Upper lobe of left lung (tissue), 6 donors: ENCODE data around the gene TBC1D5. TPM values are rescaled to one million over a fixed set of nuclear protein-coding genes. Genes with fewer than 3 reads are reported as not detected.
"Not testable (repeated sequence)": the region's sequence is repeated elsewhere in the genome, so short reads cannot be mapped to it uniquely, and the experiment has no call there.

Experiments
- ATAC-seq, 2 donors: fragments of 200-7000 bp; cut with Tn5 transposase; one replicate each; pipeline ENCODE4 v1.9.1; 2022; ENCODE audit warnings: mild to moderate bottlenecking in 2 of 2, moderate library complexity in 2 of 2; ENCODE audit not compliant: low FRiP score in 2 of 2
- DNase-seq, 2 donors: peaks; one replicate each; pipeline ENCODE4 v3.0.0-alpha.2; 2019 to 2020
- H3K27ac ChIP-seq, 4 donors: fragments of 200-600 bp; sonication (generic); one replicate each; pipeline ENCODE4 v1.5.1; 2016 to 2019
- H3K27me3 ChIP-seq, 4 donors: fragments of 200-600 bp; sonication (generic); one replicate each; pipeline ENCODE4 v1.5.1; 2017 to 2019
- H3K36me3 ChIP-seq, 4 donors: fragments of 200-600 bp; sonication (generic); one replicate each; pipeline ENCODE4 v1.5.1; 2016 to 2019
- H3K4me1 ChIP-seq, 4 donors: fragments of 200-600 bp; sonication (generic); one replicate each; pipeline ENCODE4 v1.5.1; 2018 to 2019
- H3K4me3 ChIP-seq, 4 donors: fragments of 200-600 bp; sonication (generic); one replicate each; pipeline ENCODE4 v1.5.1; 2017 to 2019; ENCODE audit warnings: mild to moderate bottlenecking in 2 of 4, moderate library complexity in 1 of 4
- H3K9me3 ChIP-seq, 4 donors: fragments of 200-600 bp; sonication (generic); one replicate each; pipeline ENCODE4 v1.5.1; 2018 to 2019
- CTCF ChIP-seq, 6 experiments: fragments of 450-650 bp in 4 of 6; fragments of 200-600 bp in 2 of 6; sonication (generic) in 2 of 6; IDR thresholded peaks; one replicate each; pipeline ENCODE4 v1.5.1; 2016 to 2019; ENCODE audit warnings: antibody characterized with exemption in 6 of 6
- EP300 ChIP-seq, 4 donors: sonication (generic); formaldehyde crosslinking; IDR thresholded peaks; one replicate each; pipeline ENCODE4 v1.5.1; 2017; ENCODE audit warnings: antibody characterized with exemption in 4 of 4, control low read depth in 2 of 4
- POLR2A ChIP-seq, 4 donors: fragments of 450-650 bp; IDR thresholded peaks; one replicate each; pipeline ENCODE4 v1.5.1; 2016 to 2017; ENCODE audit warnings: antibody characterized with exemption in 4 of 4, mild to moderate bottlenecking in 2 of 4
- POLR2AphosphoS5 ChIP-seq, 2 donors: sonication (generic); formaldehyde crosslinking; IDR thresholded peaks; one replicate each; pipeline ENCODE4 v1.5.1; 2017; ENCODE audit warnings: antibody characterized with exemption in 2 of 2
- WGBS, 2 donors: methylation state at CpG; one replicate each; pipeline ENCODE4 v1.1.5; 2017 to 2018; 5-methylcytosine and 5-hydroxymethylcytosine counted together
- total RNA-seq, 6 donors: library from RNA; depleted of rRNA in 4 of 6; stranded (reverse); fragments of >200 nt in 4 of 6; gene quantifications; one replicate each; pipeline versions ENCODE4 v1.1.0 to v1.2.1, GENCODE V29; 2016 to 2021
- donor health status: DM: no; HTN: no; CAD: no; lungs with moderate emphysema.
- donor health status: DM: no; HTN: yes; CAD: no; lungs with severe emphysema.

The TBC1D5 gene
- total RNA-seq, 6 donors from 2014 or later, result 53.0 to 135 (median 63.3) TPM

DNA sequence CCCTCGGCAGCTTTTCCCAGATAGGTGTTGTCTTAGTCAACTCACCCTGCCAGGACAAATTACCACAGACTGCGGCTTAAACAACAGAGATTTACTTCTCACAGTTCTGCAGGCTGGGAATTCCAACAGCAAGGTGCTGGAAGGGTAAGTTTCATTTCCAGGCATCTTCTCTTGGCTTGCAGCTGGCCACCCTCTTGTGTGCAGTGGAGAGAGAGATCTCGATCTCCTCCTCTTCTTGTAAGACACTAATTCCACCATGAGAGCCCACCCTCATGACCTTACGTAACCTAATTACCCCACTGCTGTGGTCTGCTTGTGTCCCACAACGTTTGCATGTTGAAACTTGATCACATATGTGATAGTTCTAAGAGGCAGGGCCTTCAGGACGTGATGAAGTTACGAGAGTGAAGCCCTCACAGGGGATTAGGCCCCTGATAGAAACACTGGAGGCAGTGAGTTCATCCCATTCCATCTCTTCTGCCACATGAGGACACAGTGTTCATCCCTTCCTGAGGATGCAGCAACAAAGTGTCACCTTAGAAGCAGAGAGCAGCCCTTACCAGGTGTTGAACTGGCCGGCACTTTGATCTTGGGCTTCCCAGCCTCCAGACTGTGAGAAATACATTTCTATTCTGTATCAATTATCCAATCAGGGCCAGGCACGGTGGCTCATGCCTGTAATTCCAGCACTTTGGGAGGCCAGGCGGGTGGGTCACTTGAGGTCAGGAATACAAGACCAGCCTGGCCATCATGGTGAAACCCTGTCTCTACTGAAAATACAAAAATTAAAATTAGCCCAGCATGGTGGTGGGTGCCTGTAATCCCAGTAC is 609.9 kb downstream of the TBC1D5 start:
- Histone ChIP-seq H3K36me3 (no peaks in the 10 kb centered on the region), H3K4me3 (no peak overlapping the region), H3K9me3 (no peaks in the 10 kb centered on the region), H3K4me1 (no peaks in the 10 kb centered on the region), H3K27ac (no peak overlapping the region), H3K27me3 (no peaks in the 10 kb centered on the region)
- WGBS, 2 donors, result 80 to 83% methylated on average over 10 of the region's 10 CpGs
- ATAC-seq (no peak), DNase-seq (no peak)
- TF ChIP-seq POLR2A (IDR thresholded peaks at IDR 0.05) (no peak), POLR2AphosphoS5 (IDR thresholded peaks at IDR 0.05) (no peak), EP300 (IDR thresholded peaks at IDR 0.05) (no peak), CTCF (IDR thresholded peaks at IDR 0.05) (no peak)

- H3K9me3 ChIP-seq, result no peaks in the 10 kb centered on the region
- H3K27ac ChIP-seq, result no peak overlapping the region
- H3K27me3 ChIP-seq, result no peaks in the 10 kb centered on the region
- no peak overlapping the region for H3K4me3 ChIP-seq
- H3K4me1 ChIP-seq, result no peaks in the 10 kb centered on the region
- TF ChIP-seq POLR2AphosphoS5 (IDR thresholded peaks at IDR 0.05), result no peak
- no peak for TF ChIP-seq POLR2A (IDR thresholded peaks at IDR 0.05)
- TF ChIP-seq EP300 (IDR thresholded peaks at IDR 0.05), result no peak
- TF ChIP-seq CTCF (IDR thresholded peaks at IDR 0.05), result no peak
- DNase-seq, result no peak
- no peaks in the 10 kb centered on the region for H3K36me3 ChIP-seq
- 88 to 89% methylated on average over 2 to 3 of the region's 3 CpGs for WGBS, 2 donors
- no peak for ATAC-seq
Measured at GRCh38 chr3:17130956-17131355, 611.5 kb downstream of the TBC1D5 start.

GRCh38 chr3:17129556-17129955 is 612.9 kb downstream of the TBC1D5 start:
- Histone ChIP-seq H3K4me1 (no peaks in the 10 kb centered on the region), H3K27me3 (no peaks in the 10 kb centered on the region), H3K9me3 (no peaks in the 10 kb centered on the region), H3K36me3 (no peaks in the 10 kb centered on the region), H3K4me3 (no peak overlapping the region), H3K27ac (no peak overlapping the region)
- ATAC-seq, result no peak
- 77 to 79% methylated on average over 3 of the region's 3 CpGs for WGBS, 2 donors
- TF ChIP-seq CTCF (IDR thresholded peaks at IDR 0.05), result no peak
- DNase-seq, result no peak

- not testable (repeated sequence) for ATAC-seq
Measured at GRCh38 chr3:17128671-17129070, 613.8 kb downstream of the TBC1D5 start.

DNA sequence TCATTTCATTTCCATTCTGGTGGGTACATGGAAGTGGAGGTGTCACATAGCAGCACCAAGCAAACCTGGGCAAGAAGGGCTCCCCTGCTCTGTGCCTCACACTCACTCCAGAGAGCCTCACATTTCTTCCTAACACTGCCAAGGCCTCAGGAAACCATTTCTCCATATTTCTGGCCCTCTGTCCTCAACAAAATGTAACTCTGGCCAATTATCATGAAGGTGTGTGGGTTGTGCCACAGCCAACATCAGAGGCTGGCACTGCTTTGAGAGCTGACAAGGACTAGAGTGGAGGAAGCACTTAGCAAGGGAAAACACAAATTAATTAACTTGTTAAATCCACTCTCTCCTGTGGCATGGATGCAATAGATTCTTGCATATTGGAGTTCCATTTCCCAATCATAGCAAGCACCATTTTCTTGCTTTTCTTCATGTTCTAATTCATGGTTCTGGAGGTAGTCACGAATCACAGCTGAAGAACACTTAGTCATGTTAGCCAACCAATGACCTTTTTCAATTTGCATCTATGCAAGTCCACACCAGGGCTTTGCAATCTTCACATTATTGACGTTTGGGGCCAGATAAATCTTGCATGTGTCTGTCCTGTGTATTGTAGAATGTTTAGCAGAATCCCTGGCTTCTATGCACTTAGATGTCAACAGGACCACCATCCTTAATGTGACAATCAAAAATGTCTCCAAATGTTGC is 616.5 kb downstream of the TBC1D5 start:
- no peak for DNase-seq
- H3K4me1 ChIP-seq, result no peaks in the 10 kb centered on the region
- 67 to 71% methylated on average over 2 of the region's 2 CpGs for WGBS, 2 donors
- ATAC-seq, result no peak
- H3K9me3 ChIP-seq, result no peaks in the 10 kb centered on the region
- TF ChIP-seq CTCF (IDR thresholded peaks at IDR 0.05) (no peak), POLR2A (IDR thresholded peaks at IDR 0.05) (no peak), EP300 (IDR thresholded peaks at IDR 0.05) (no peak), POLR2AphosphoS5 (IDR thresholded peaks at IDR 0.05) (no peak)
- no peaks in the 10 kb centered on the region for H3K36me3 ChIP-seq
- H3K27ac ChIP-seq, result no peak overlapping the region
- no peak overlapping the region for H3K4me3 ChIP-seq
- H3K27me3 ChIP-seq, result no peaks in the 10 kb centered on the region

More at GRCh38 chr3:17128671-17129070, 613.8 kb downstream of the TBC1D5 start:
- not testable (repeated sequence) for H3K27me3 ChIP-seq, DNase-seq, H3K36me3 ChIP-seq, H3K4me3 ChIP-seq, H3K4me1 ChIP-seq, H3K9me3 ChIP-seq, H3K27ac ChIP-seq
- 72 to 93% methylated on average over 3 of the region's 3 CpGs for WGBS, 2 donors
